Fibroblast of villous mesenchyme (primary cell): ENCODE results near the gene BAZ1A. TPM values are rescaled to one million over a fixed set of nuclear protein-coding genes. Genes with fewer than 3 reads are reported as not detected.
A peak's percentile ranks its signal among the peaks of the same experiment; 100 is the strongest.

Experiments used
- DNase-seq: peaks from one replicate; pipeline ENCODE4 v3.0.0-alpha.2; 2010; ENCODE audit warnings: low read depth
- H3K4me3 ChIP-seq: 2 replicates; pipeline ENCODE4 v1.5.1; 2011; ENCODE audit warnings: low read depth, mild to moderate bottlenecking, low read length
- small RNA-seq: library from RNA; depleted of rRNA; stranded (forward); fragments of <200 nt; gene quantifications from one replicate; pipeline ENCODE3, GENCODE V24; 2012
- total RNA-seq: library from RNA; depleted of rRNA; stranded (reverse); fragments of >200 nt; gene quantifications from 2 replicates; pipeline ENCODE4 v1.2.3, GENCODE V29; 2012
- TF ChIP-seq, protein P1 (sequence below): IDR thresholded peaks from 2 replicates; pipeline ENCODE4 v1.5.1; 2012; ENCODE audit warnings: low read depth, mild to moderate bottlenecking, low read length; ENCODE audit not compliant: insufficient read depth

The BAZ1A gene
- total RNA-seq, 1 donor: 49.2 TPM

DNA sequence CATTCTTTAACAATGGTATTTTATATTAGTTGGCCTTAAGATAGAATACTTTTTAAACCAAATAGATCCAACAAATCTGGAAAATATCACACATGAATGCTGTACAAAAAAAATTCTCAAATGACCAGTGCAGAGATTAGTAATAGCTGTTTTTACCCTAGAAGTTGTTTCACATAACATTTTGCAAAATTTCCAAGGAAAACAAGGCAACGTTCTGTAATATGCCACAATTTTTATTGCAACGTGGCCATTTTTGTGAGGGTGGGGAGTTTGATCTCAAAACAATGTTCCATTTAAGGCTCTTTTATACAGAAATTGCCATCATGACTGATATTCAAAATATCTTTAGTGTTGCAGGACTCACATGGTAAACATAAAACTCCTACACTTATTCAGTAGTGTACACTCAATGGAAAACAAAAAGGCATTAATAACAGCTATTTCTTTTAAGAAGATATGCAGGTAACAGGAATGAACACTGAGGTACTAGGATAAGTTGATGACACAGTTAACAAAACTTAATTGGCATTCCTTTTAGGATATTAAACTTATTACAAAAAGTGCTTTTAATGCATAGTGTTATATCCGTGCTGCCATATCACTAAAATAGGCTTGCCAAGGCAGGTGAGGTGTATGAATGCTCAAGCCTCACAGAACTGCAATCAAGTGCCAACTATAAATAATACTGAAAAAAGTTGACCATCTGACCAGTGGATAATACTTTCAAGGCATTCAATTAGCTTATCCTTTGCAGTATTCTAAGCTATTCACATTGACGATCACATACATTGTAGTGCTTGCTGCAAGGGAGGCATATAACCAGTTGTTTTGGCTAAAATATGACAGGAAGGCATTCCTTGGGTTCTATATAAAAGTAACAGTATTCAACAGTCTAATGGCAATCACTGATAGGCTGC, 163.1 kb downstream of the BAZ1A start:
- DNase-seq: no peak
- TF ChIP-seq, protein P1, sequence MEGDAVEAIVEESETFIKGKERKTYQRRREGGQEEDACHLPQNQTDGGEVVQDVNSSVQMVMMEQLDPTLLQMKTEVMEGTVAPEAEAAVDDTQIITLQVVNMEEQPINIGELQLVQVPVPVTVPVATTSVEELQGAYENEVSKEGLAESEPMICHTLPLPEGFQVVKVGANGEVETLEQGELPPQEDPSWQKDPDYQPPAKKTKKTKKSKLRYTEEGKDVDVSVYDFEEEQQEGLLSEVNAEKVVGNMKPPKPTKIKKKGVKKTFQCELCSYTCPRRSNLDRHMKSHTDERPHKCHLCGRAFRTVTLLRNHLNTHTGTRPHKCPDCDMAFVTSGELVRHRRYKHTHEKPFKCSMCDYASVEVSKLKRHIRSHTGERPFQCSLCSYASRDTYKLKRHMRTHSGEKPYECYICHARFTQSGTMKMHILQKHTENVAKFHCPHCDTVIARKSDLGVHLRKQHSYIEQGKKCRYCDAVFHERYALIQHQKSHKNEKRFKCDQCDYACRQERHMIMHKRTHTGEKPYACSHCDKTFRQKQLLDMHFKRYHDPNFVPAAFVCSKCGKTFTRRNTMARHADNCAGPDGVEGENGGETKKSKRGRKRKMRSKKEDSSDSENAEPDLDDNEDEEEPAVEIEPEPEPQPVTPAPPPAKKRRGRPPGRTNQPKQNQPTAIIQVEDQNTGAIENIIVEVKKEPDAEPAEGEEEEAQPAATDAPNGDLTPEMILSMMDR: no peak
- H3K4me3 ChIP-seq: peak overlapping the region; percentile 86

- TF ChIP-seq, protein P1: no peak
- peak; percentile 87 for DNase-seq
- no peak overlapping the region for H3K4me3 ChIP-seq
Observed at GRCh38 chr14:34711169-34711568, 164.0 kb downstream of the BAZ1A start.

DNA sequence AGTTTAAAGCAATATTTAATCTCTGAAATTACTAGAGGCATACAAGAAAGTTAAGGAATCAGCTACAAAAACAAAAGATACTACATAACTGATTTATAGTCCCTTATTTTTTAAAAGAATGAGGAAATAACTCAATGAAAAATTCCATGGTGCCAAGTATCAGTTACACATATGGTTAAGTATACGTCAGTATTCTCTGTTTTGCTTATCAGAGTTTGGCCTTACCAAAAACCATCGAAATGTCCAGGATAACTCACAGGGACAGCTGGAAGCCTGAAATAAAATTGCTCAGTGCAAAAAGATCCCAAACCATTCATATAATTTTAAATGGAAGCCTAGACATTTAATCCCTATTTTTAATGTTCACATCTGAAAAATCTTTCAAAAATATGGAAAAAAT, 164.4 kb downstream of the BAZ1A start:
- TF ChIP-seq, protein P1: no peak
- DNase-seq: peak; percentile 54
- H3K4me3 ChIP-seq: no peak overlapping the region

DNA sequence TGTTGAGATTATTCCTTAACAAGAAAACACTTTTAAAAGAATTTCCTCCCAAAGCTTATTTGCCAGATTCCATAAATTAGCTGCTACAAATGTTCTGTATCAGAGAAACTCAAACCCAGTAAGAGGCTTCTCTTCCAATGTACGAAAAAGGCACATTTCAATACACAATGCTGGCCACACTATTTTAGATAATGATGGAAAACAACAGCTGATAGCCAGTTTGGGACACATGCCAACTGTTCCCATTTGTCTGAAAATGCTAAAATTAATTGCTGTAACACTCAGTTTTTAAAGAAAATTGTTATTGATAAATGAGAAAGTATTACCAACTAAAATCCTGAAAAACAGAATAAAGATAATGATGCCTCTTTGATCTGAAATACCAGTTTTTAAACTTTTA, 165.2 kb downstream of the BAZ1A start:
- no peak overlapping the region for H3K4me3 ChIP-seq
- TF ChIP-seq, protein P1: no peak
- DNase-seq: no peak

GRCh38 chr14:34707722-34708121, 167.4 kb downstream of the BAZ1A start:
- no peak overlapping the region for H3K4me3 ChIP-seq
- TF ChIP-seq, protein P1: no peak
- DNase-seq: peak; percentile 59

Small RNAs within 50 kb of the gene (small RNA-seq; reads per million reads assigned to genes)
- gene AL121603.1 (not detected), gene RNU7-41P (0.28 reads per million)

Other genes with a start within 250 kb of the BAZ1A start
- gene SNX6, start 245.2 kb downstream of the BAZ1A start, total RNA-seq: 119 and 233 TPM in 2 replicates
- 109 and 173 TPM in 2 replicates for gene CFL2, start 160.8 kb downstream of the BAZ1A start, total RNA-seq
- 85.4 and 108 TPM in 2 replicates for gene SRP54, start 107.6 kb upstream of the BAZ1A start, total RNA-seq
- gene FAM177A1, start 170.9 kb upstream of the BAZ1A start, total RNA-seq: 39.9 and 43.6 TPM in 2 replicates
- gene PPP2R3C, start 246.6 kb upstream of the BAZ1A start, total RNA-seq: 35.4 and 39.7 TPM in 2 replicates
- 36.4 and 38.0 TPM in 2 replicates for gene PRORP, start 247.2 kb upstream of the BAZ1A start, total RNA-seq